HCT116 (cell line): ENCODE data around the gene ZNF197. TPM values are rescaled to one million over a fixed set of nuclear protein-coding genes. Genes with fewer than 3 reads are reported as not detected.
"Not testable (repeated sequence)": the region's sequence is repeated elsewhere in the genome, so short reads cannot be mapped to it uniquely, and the experiment has no call there.

ENCODE experiments used
- ATAC-seq: fragments of 200-7000 bp; cut with Tn5 transposase; 2 replicates; pipeline ENCODE4 v1.9.1; 2020; ENCODE audit warnings: mild to moderate bottlenecking, moderate library complexity
- BruUV-seq: library from RNA; stranded (reverse); fragments of 400-500 nt; replicated peaks from 2 replicates; lab custom pipeline; 2021; lab: Mats Ljungman, UMichigan
- CTCF ChIA-PET: fragments of 300-600 bp; sonication (Branson Sonifier 250); formaldehyde crosslinking; loops from one replicate; lab custom pipeline; 2021; ENCODE audit warnings: antibody characterized with exemption; lab: Charles Lee
- POLR2A ChIA-PET: fragments of 300-600, 350-600 bp; sonication (Branson Sonifier 250); formaldehyde crosslinking; loops from one replicate; lab custom pipeline; 2021; ENCODE audit warnings: antibody characterized with exemption; lab: Charles Lee
- RAD21 ChIA-PET, 2 experiments: fragments of 300-600 bp; sonication (Branson Sonifier 250); formaldehyde crosslinking; loops; one replicate each; lab custom pipeline; 2023; ENCODE audit warnings: low total read pairs in 2 of 2; ENCODE audit not compliant: uncharacterized antibody in 2 of 2, unreplicated experiment in 2 of 2, low non-redundant PET in 1 of 2; lab: Charles Lee
- DNase-seq: peaks from one replicate; pipeline ENCODE4 v3.0.0-alpha.2; 2010; ENCODE audit warnings: low read depth, low spot score
- H2AFZ ChIP-seq: fragments of 200-600 bp; shearing (Covaris generic), sonication (generic); 2 replicates; pipeline ENCODE4 v1.6.1; 2017; ENCODE audit warnings: low read depth, mixed run types, mixed read lengths, antibody characterized with exemption, low read length; ENCODE audit not compliant: poor library complexity, severe bottlenecking
- H3K27ac ChIP-seq: 2 replicates; pipeline ENCODE4 v1.5.1; 2012; ENCODE audit warnings: low read depth, low read length
- H3K27me3 ChIP-seq: fragments of 200-600 bp; sonication (generic); 2 replicates; pipeline ENCODE4 v1.6.1; 2016; ENCODE audit warnings: mixed run types, low read length, mixed read lengths; ENCODE audit not compliant: insufficient read depth
- H3K36me3 ChIP-seq, 2 experiments: fragments of 200-500 bp in 1 of 2; fragments of 200-600 bp in 1 of 2; sonication (Bioruptor generic) in 1 of 2; sonication (generic) in 1 of 2; 2 replicates each; pipeline versions ENCODE4 v1.5.1 to v1.6.1; 2014 to 2016; ENCODE audit warnings: low read length in 2 of 2, inconsistent platforms in 1 of 2, mixed read lengths in 1 of 2, mixed run types in 1 of 2; ENCODE audit not compliant: insufficient read depth in 2 of 2, control insufficient read depth in 1 of 2
- H3K4me1 ChIP-seq, 2 experiments: fragments of 200-600 bp in 1 of 2; sonication (generic) in 1 of 2; 2 replicates each; pipeline versions ENCODE4 v1.5.1 to v1.6.1; 2012 to 2017; ENCODE audit warnings: low read length in 2 of 2, inconsistent platforms in 1 of 2, mild to moderate bottlenecking in 1 of 2, mixed read lengths in 1 of 2, mixed run types in 1 of 2, moderate library complexity in 1 of 2; ENCODE audit not compliant: insufficient read depth in 2 of 2, control insufficient read depth in 1 of 2
- H3K4me2 ChIP-seq: fragments of 200-600 bp; sonication (generic); 2 replicates; pipeline ENCODE4 v1.6.1; 2017; ENCODE audit warnings: mixed run types, low read length, mixed read lengths
- H3K4me3 ChIP-seq, 2 experiments: fragments of 200-600 bp in 1 of 2; sonication (generic) in 1 of 2; replicated peaks in 1 of 2; 2 replicates each; pipeline ENCODE4 v1.5.1; 2011 to 2016; ENCODE audit warnings: low read length in 2 of 2, control low read depth in 1 of 2, low read depth in 1 of 2, mild to moderate bottlenecking in 1 of 2, mixed read lengths in 1 of 2, mixed run types in 1 of 2
- H3K79me2 ChIP-seq: fragments of 200-600 bp; sonication (generic); 2 replicates; pipeline ENCODE4 v1.6.1; 2017; ENCODE audit warnings: mild to moderate bottlenecking, mixed run types, low read length, moderate library complexity, mixed read lengths; ENCODE audit not compliant: insufficient read depth
- H3K9ac ChIP-seq: fragments of 200-600 bp; sonication (generic); 2 replicates; pipeline ENCODE4 v1.6.1; 2016; ENCODE audit warnings: low read length, mixed read lengths
- H3K9me2 ChIP-seq: fragments of 200-600 bp; sonication (generic), shearing (Covaris generic); 2 replicates; pipeline ENCODE4 v1.6.1; 2017; ENCODE audit warnings: mixed run types, mild to moderate bottlenecking, moderate library complexity; ENCODE audit not compliant: insufficient read depth
- H3K9me3 ChIP-seq, 2 experiments: fragments of 200-500 bp in 1 of 2; fragments of 200-600 bp in 1 of 2; sonication (Bioruptor generic) in 1 of 2; sonication (generic) in 1 of 2; 2 replicates each; pipeline ENCODE4 v1.6.1; 2014 to 2017; ENCODE audit warnings: low read length in 2 of 2, mixed read lengths in 2 of 2, inconsistent platforms in 1 of 2, low read depth in 1 of 2, mild to moderate bottlenecking in 1 of 2, mixed run types in 1 of 2, moderate library complexity in 1 of 2; ENCODE audit not compliant: control insufficient read depth in 1 of 2, insufficient read depth in 1 of 2
- H4K20me1 ChIP-seq: fragments of 200-600 bp; sonication (generic), shearing (Covaris generic); 2 replicates; pipeline ENCODE4 v1.6.1; 2017; ENCODE audit warnings: mixed run types, mild to moderate bottlenecking, moderate library complexity; ENCODE audit not compliant: insufficient read depth
- intact Hi-C: fragments of 100-400 bp; cut with micrococcal nuclease; formaldehyde crosslinking; loops from 2 replicates; pipeline ENCODE4 v1.10.0; 2022
- total RNA-seq: library from RNA; stranded (reverse); gene quantifications from one replicate; pipeline ENCODE4 v1.2.1, GENCODE V29; 2021; ENCODE audit not compliant: unreplicated experiment

Gene ZNF197
- total RNA-seq, 1 experiment from 2014 or later = 16.5 TPM

GRCh38 chr3:44578316-44578715, 46.5 kb upstream of the ZNF197 start:
- H3K27me3 ChIP-seq, intact Hi-C loops, H3K4me2 ChIP-seq: not testable (repeated sequence)

GRCh38 chr3:44578924-44579515, 45.8 kb upstream of the ZNF197 start:
- H3K9me3 ChIP-seq, H3K27me3 ChIP-seq, H4K20me1 ChIP-seq, intact Hi-C loops, H3K9me2 ChIP-seq, H3K4me1 ChIP-seq, BruUV-seq, DNase-seq, H3K27ac ChIP-seq, H2AFZ ChIP-seq, H3K4me3 ChIP-seq, H3K9ac ChIP-seq, H3K4me2 ChIP-seq, POLR2A ChIA-PET, RAD21 ChIA-PET, H3K79me2 ChIP-seq, ATAC-seq, H3K36me3 ChIP-seq, CTCF ChIA-PET: not testable (repeated sequence)

More at GRCh38 chr3:44578316-44578715, 46.5 kb upstream of the ZNF197 start:
- DNase-seq, H2AFZ ChIP-seq, H3K9me2 ChIP-seq, H3K36me3 ChIP-seq, CTCF ChIA-PET, H3K9me3 ChIP-seq, H3K9ac ChIP-seq, RAD21 ChIA-PET, BruUV-seq, H3K27ac ChIP-seq, POLR2A ChIA-PET, H3K4me3 ChIP-seq, H3K4me1 ChIP-seq, ATAC-seq, H3K79me2 ChIP-seq, H4K20me1 ChIP-seq: not testable (repeated sequence)

GRCh38 chr3:44579749-44580148, 45.1 kb upstream of the ZNF197 start:
- ATAC-seq, H2AFZ ChIP-seq, H3K9me3 ChIP-seq, H4K20me1 ChIP-seq, H3K27me3 ChIP-seq, H3K4me2 ChIP-seq, POLR2A ChIA-PET, BruUV-seq, H3K79me2 ChIP-seq, H3K36me3 ChIP-seq, H3K9me2 ChIP-seq, H3K9ac ChIP-seq, H3K27ac ChIP-seq, H3K4me3 ChIP-seq, intact Hi-C loops, DNase-seq, RAD21 ChIA-PET, CTCF ChIA-PET, H3K4me1 ChIP-seq: not testable (repeated sequence)

DNA sequence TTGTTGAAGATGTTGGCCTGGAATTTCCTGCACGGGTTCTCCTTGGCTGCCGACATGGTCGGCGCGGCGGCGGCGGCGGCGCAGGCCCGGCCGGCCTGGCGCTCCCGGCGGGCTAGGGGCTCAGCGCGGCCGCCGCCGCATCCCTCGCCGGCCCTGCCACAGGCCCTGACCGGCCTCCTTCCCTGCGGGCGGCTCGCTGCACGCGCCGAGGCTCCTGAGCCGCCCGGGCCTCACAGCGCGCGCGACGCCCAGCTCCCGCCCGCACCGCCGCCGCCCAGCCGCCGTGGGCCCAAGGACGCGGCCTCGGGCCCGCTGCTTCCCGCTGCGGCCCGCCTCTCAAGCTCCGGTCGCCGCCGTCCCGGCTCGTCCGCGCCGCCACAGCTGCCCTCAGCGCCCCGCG, 43.9 kb upstream of the ZNF197 start:
- RAD21 ChIA-PET, H3K9me2 ChIP-seq, BruUV-seq, H3K27ac ChIP-seq, H3K27me3 ChIP-seq, H3K36me3 ChIP-seq, H2AFZ ChIP-seq, H3K4me3 ChIP-seq, H3K79me2 ChIP-seq, H3K4me2 ChIP-seq, CTCF ChIA-PET, DNase-seq, ATAC-seq, intact Hi-C loops, H3K9me3 ChIP-seq, POLR2A ChIA-PET, H4K20me1 ChIP-seq, H3K4me1 ChIP-seq, H3K9ac ChIP-seq: not testable (repeated sequence)
